NCI-H1436 (cell line): ENCODE results near the gene FOXP2.
A peak's percentile ranks its signal among the peaks of the same experiment; 100 is the strongest.
"Not testable (repeated sequence)": the region's sequence is repeated elsewhere in the genome, so short reads cannot be mapped to it uniquely, and the experiment has no call there.

Source experiments
- DNase-seq: peaks from one replicate; lab custom pipeline; 2025; lab: John Stamatoyannopoulos, UW

FOXP2 gene

DNA sequence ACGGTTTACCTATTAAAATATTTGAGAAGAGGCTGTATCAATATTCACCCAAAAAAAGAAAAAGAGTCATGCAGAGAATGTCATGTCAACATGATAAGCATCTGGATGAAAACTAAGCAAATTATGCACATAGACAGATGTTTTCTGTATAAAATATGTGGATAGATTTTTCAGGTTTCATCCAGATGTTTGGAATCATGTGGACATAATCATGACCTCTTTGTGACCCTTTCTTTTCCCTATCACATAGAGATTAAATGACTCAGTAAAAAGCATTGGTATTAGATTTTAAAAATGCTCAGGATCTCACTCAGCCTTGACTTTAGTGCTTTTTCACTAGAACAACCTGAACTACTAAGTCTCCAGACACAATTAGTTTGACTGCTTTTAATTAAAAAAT lies 90.0 kb downstream of the FOXP2 start:
- DNase-seq: no peak

GRCh38 chr7:114507381-114507780 lies 92.8 kb downstream of the FOXP2 start:
- DNase-seq: no peak

GRCh38 chr7:114508086-114508485 lies 93.5 kb downstream of the FOXP2 start:
- DNase-seq: no peak

GRCh38 chr7:114510824-114511223 lies 96.2 kb downstream of the FOXP2 start:
- not testable (repeated sequence) for DNase-seq

GRCh38 chr7:114519240-114519639 lies 104.6 kb downstream of the FOXP2 start:
- no peak for DNase-seq

- no peak for DNase-seq
These were observed 107.5 kb downstream of the FOXP2 start for GRCh38 chr7:114522081-114522480.

DNA sequence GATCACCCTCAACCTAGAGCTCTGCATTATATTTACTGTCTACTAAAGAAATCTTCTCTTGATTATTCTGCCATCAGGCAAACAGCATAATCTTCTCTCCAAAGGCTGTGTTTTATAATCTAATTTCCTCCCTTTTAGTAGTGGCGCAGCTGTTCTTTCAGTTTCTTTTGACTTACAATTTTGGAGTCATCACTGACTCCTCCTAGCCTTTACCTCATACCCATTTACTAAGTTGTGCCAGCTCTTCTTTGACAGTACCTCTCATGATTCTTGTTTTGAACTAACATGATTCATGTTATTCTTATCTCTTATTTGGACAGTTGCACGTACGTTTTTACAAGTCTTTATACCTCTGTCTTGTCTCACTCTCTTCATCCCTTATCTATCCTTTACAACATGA lies 113.0 kb downstream of the FOXP2 start:
- no peak for DNase-seq

DNA sequence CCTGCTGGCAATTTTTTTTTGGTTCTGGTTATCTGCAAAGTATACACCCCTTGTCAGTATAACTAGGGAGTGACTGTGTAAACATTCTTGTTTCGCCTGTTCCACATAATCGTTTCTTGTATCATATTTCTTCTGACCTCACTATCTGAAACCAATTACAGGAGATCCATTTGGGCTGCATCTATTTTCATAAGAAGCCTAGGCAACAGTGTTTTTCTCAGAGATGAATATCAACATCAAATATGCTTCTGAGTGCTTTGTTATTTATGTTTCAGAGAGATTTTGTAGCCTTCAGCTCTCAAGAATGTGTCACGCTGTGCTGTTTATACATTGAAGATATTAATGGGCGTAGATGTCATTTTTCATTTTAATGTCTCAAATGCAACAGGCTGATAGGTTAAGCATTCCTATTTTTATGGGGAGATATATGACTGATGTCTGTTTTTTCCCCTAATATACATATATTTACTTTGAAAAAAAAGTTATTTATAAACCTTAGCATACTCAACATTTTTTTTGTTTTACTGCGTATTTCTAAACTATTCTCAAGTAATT lies 115.5 kb downstream of the FOXP2 start:
- DNase-seq: peak; percentile 31

- no peak for DNase-seq
These were observed 116.7 kb downstream of the FOXP2 start for GRCh38 chr7:114531326-114531725.

GRCh38 chr7:114533131-114533530 lies 118.5 kb downstream of the FOXP2 start:
- peak; percentile 22 for DNase-seq

DNA sequence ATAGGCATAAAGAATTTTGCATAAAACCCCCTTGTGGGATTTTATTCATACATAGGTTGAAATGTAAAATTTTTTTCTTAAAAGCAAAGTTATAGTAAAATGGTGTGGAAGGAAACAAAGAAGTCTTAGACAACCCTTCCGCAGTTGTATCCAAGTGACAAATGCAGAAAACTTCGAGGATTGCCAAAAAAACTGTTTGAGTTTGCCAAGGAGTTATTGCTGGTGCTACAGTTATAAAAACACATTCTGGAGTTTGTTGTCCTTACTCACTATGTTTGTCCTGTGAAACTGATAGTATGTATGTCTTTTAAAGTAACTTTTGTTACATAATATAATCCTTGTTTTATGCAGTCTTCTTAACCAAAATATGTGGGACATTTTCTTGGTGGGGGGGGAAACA lies 120.3 kb downstream of the FOXP2 start:
- no peak for DNase-seq

- DNase-seq: no peak
These were observed 125.0 kb downstream of the FOXP2 start for GRCh38 chr7:114539575-114539974.

- no peak for DNase-seq
These were observed 125.7 kb downstream of the FOXP2 start for GRCh38 chr7:114540291-114540690.

- DNase-seq: not testable (repeated sequence)
These were observed 132.7 kb downstream of the FOXP2 start for GRCh38 chr7:114547346-114547745.

DNA sequence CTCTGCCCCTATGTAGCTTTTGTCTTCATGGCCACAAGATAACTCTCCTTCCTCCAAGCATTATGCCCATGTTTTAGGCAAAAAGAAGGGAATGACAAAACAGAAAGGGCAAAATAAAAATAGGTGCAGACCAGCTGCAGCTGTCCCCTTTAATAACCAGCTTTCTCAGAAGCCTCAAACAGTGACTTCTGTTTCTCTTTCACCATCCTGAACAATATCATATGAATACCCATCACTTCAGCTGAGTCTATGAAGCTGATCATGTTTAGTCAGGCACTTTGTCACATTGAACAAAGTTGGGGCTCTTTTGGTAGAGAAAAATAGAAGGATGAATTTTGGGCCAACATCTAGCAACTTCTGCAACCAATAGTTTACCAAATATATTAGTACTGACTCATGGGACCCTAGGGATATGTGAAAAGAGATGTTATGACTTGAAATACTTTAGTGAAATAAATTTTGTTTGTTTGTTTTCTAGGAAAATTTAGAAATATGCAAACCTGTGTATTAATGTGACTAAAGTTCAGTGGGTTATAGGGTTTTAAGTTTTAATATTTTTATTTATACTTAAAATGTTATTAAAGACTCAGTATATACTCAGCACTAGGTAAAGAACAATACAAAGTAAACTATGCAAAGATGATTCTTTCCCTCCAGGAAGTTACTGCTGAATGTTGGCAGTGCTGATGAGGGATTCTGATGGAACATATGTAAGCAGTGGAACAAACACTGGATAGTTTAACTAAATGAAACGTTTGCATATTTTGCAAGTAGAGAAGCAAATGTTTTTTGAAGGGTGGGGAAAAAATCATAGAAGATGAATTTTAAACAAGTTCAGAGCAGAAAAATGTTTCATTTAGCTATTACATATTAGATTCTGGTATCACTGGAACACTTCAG lies 133.7 kb downstream of the FOXP2 start:
- no peak for DNase-seq

- DNase-seq: peak; percentile 36
These were observed 140.3 kb downstream of the FOXP2 start for GRCh38 chr7:114554781-114555537.

DNA sequence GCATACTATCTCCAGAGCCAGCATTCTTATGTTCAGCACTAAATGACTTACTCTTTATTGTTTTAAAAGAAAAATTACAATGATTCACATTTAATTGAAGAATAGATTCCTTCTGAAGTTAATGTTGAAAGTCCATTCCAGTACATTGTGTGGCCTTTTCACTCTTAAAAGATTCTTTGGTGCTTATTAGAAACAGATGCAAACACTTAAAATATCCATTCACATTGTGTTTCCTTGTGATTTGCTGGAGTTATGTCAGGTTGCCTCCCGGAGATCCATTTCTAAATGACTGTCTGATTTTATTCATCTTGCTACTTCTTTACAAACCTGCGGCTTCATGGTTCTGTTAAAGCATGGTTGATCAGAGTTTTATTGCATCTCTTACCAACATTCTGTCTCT lies 152.8 kb downstream of the FOXP2 start:
- no peak for DNase-seq

- DNase-seq: no peak
These were observed 154.6 kb downstream of the FOXP2 start for GRCh38 chr7:114569220-114569619.

DNA sequence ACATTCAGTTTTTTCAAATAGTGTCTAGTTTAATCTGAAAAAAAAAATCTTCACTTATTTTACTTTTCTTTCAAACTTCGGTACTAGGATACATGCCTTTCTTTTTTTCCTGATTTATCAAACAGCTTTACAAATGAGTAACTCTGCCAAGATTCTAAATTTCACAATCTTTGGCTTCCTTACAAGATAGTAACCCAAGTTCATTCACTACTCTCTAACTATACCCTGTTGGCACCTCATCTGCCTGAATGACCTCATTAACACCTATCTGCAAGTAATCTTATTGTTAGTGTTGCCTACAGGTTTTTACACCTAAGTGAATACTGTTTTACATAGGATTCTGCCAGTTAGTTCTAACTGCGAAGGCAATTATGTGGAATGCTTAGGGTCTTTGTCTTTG lies 159.8 kb downstream of the FOXP2 start:
- no peak for DNase-seq

DNA sequence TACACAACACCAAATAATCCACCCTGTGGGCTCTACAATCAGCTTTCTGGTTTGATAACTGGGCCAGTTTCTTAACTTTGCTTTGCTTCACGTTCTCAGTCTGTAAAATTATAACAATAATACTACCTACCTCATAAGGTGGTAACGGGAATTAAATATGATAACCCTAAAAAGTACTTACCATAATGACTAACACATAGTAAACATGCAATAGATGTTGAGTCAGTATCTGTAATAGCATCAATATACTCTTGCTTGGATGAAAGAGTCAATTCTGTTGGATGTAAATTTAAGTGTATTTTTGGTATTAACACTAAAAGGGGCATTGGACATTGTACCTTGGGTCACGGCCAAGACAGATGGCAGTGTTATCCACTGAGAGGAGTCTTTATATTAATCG lies 160.5 kb downstream of the FOXP2 start:
- DNase-seq: no peak

DNA sequence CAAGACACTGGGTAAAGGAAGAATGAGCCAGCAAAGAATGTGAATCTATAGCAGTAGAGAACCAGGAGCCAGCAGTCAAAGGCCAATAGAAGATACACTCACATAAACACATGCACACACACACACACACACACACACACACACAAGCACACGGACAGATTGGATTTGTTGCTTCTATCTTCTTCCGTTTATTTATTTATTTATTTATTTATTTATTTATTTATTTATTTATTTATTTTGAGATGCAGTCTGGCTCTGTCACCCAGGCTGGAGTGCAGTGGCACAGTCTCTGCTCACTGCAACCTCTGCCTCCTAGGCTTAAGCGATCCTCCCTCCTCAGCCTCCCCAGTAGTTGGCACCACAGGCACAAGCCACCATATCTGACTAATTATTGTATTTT lies 166.3 kb downstream of the FOXP2 start:
- not testable (repeated sequence) for DNase-seq

GRCh38 chr7:114588506-114588905 lies 173.9 kb downstream of the FOXP2 start:
- DNase-seq: no peak

DNA sequence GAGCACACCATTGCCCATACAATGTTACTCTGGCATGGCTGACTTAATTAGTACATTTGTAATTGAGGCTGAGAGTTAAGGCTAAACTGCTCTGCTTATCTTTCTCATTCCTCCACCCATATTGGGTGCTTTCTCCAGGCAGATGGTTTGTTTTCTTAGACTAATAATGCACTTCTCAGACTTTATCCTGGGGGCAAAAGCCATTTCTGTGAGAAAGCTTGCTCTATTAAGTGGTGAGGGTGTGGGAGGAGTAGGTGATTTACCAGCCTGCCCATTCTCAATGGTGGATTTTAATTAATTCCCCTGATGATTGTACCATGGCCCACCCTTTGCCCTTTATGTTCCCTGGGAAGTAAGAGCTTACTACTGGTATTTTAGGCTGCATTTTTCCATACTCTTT lies 174.8 kb downstream of the FOXP2 start:
- DNase-seq: no peak
